Measurements from ENCODE around the gene GSDMA.
"Not testable (repeated sequence)": the region's sequence is repeated elsewhere in the genome, so short reads cannot be mapped to it uniquely, and the experiment has no call there.

Gene GSDMA

GRCh38 chr17:40004072-40004471, 41.3 kb downstream of the GSDMA start:
- in situ Hi-C loops (cut with MboI; ENCODE audit: low sequenced_read_pairs, unreplicated experiment): no loop called here
- no peak for DNase-seq (ENCODE audit: low spot score)
- TF ChIP-seq, protein P1, sequence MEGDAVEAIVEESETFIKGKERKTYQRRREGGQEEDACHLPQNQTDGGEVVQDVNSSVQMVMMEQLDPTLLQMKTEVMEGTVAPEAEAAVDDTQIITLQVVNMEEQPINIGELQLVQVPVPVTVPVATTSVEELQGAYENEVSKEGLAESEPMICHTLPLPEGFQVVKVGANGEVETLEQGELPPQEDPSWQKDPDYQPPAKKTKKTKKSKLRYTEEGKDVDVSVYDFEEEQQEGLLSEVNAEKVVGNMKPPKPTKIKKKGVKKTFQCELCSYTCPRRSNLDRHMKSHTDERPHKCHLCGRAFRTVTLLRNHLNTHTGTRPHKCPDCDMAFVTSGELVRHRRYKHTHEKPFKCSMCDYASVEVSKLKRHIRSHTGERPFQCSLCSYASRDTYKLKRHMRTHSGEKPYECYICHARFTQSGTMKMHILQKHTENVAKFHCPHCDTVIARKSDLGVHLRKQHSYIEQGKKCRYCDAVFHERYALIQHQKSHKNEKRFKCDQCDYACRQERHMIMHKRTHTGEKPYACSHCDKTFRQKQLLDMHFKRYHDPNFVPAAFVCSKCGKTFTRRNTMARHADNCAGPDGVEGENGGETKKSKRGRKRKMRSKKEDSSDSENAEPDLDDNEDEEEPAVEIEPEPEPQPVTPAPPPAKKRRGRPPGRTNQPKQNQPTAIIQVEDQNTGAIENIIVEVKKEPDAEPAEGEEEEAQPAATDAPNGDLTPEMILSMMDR (IDR thresholded peaks at IDR 0.05; ENCODE audit: borderline replicate concordance, control extremely low read depth, extremely low read depth, insufficient read depth, missing control alignments): no peak

- in situ Hi-C loops (cut with MboI; ENCODE audit: low sequenced_read_pairs, unreplicated experiment): no loop called here
- TF ChIP-seq, protein P1 (IDR thresholded peaks at IDR 0.05; ENCODE audit: borderline replicate concordance, control extremely low read depth, extremely low read depth, insufficient read depth, missing control alignments): no peak
Observed at GRCh38 chr17:40004712-40005111, 41.9 kb downstream of the GSDMA start.

DNA sequence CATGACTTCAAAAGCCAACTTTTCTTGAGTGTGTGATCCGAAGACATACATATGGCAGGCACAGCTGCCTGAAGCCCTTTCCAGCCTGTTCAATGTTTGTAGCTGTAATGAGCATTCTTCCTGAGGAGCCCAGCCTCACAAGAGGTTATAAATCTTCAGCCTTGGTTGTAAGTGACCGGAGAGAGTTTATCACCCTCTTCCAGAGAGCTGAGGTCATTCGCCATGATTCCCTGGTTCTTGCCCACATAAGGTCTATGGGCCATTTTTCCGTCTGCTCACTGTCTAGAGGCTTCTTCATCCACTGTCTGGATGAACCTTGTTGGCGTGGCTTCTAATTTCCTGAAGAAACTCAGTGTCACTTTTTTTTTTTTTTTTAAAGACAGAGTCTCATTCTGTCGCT, 42.7 kb downstream of the GSDMA start:
- TF ChIP-seq, protein P1 (IDR thresholded peaks at IDR 0.05; ENCODE audit: borderline replicate concordance, control extremely low read depth, extremely low read depth, insufficient read depth, missing control alignments): no peak
- in situ Hi-C loops (cut with MboI; ENCODE audit: low sequenced_read_pairs, unreplicated experiment): no loop called here
- DNase-seq (ENCODE audit: low spot score): no peak

More at GRCh38 chr17:40004712-40005111, 41.9 kb downstream of the GSDMA start:
- no peak for DNase-seq (ENCODE audit: low spot score)

DNA sequence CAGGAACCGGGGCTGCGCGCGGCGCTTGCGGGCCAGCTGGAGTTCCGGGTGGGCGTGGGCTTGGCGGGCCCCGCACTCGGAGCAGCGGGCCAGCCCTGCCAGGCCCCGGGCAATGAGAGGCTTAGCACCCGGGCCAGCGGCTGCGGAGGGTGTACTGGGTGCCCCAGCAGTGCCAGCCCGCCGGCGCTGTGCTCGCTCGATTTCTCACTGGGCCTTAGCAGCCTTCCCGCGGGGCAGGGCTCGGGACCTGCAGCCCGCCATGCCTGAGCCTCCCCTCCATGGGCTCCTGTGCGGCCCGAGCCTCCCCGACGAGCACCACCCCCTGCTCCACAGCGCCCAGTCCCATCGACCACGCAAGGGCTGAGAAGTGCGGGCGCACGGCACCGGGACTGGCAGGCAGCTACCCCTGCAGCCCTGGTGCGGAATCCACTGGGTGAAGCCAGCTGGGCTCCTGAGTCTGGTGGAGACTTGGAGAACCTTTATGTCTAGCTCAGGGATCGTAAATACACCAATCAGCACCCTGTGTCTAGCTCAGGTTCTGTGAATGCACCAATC, 48.2 kb downstream of the GSDMA start:
- in situ Hi-C loops (cut with MboI; ENCODE audit: low sequenced_read_pairs, unreplicated experiment): loop anchor here (10.0 kb wide), 1 partner anchor 274 kb away; the partner anchor contains the start of gene CDC6
- DNase-seq (ENCODE audit: low spot score): not testable (repeated sequence)

DNA sequence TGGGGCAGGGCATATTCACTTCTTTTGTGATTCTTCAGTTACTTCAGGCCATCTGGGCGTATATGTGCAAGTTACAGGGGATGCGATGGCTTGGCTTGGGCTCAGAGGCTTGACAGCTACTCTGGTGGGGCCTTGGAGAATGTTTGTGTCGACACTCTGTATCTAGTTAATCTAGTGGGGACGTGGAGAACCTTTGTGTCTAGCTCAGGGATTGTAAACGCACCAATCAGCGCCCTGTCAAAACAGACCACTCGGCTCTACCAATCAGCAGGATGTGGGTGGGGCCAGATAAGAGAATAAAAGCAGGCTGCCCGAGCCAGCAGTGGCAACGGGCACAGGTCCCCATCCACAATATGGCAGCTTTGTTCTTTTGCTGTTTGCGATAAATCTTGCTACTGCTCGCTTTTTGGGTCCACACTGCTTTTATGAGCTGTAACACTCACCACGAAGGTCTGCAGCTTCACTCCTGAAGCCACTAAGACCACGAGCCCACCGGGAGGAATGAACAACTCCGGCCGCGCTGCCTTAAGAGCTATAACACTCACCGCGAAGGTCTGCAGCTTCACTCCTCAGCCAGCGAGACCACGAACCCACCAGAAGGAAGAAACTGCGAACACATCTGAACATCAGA, 49.3 kb downstream of the GSDMA start:
- not testable (repeated sequence) for DNase-seq (ENCODE audit: low spot score)
- in situ Hi-C loops (cut with MboI; ENCODE audit: low sequenced_read_pairs, unreplicated experiment): loop anchor here (10.0 kb wide), 1 partner anchor 273 kb away; the partner anchor contains the start of gene CDC6

GRCh38 chr17:40014375-40014980, 51.7 kb downstream of the GSDMA start:
- no peak for DNase-seq (ENCODE audit: low spot score)
- in situ Hi-C loops (cut with MboI; ENCODE audit: low sequenced_read_pairs, unreplicated experiment): loop anchor here (10.0 kb wide), 1 partner anchor 270 kb away; the partner anchor contains the start of gene CDC6
- TF ChIP-seq, protein P1 (IDR thresholded peaks at IDR 0.05; ENCODE audit: borderline replicate concordance, control extremely low read depth, extremely low read depth, insufficient read depth, missing control alignments): no peak

GRCh38 chr17:40015005-40015997, 52.5 kb downstream of the GSDMA start, which contains the start of gene CSF3:
Gene CSF3, plus strand, starts transcription at chr17:40015440. Its CDS starts 35 bp downstream, at chr17:40015475.
- no peak for DNase-seq (ENCODE audit: low spot score)
- TF ChIP-seq, protein P1 (IDR thresholded peaks at IDR 0.05; ENCODE audit: borderline replicate concordance, control extremely low read depth, extremely low read depth, insufficient read depth, missing control alignments): no peak
- in situ Hi-C loops (cut with MboI; ENCODE audit: low sequenced_read_pairs, unreplicated experiment): loop anchor here (10.0 kb wide), 1 partner anchor 270 kb away; the partner anchor contains the start of gene CDC6
